OCI-LY7 (cell line): ENCODE measurements around the gene PPP1R12C. TPM values are rescaled to one million over a fixed set of nuclear protein-coding genes. Genes with fewer than 3 reads are reported as not detected.

ENCODE experiments used
- BruUV-seq: library from RNA; stranded (reverse); fragments of 400-500 nt; replicated peaks from 2 replicates; lab custom pipeline; 2021; lab: Mats Ljungman, UMichigan
- CTCF ChIA-PET: fragments of 300-600 bp; sonication (Branson Sonifier 250); formaldehyde crosslinking; loops from one replicate; lab custom pipeline; 2022; ENCODE audit warnings: antibody characterized with exemption; ENCODE audit not compliant: unreplicated experiment; lab: Charles Lee
- POLR2A ChIA-PET: fragments of 300-600 bp; sonication (Branson Sonifier 250); formaldehyde crosslinking; loops from one replicate; lab custom pipeline; 2022; ENCODE audit warnings: antibody characterized with exemption; lab: Charles Lee
- DNase-seq: peaks from one replicate; pipeline ENCODE4 v3.0.0-alpha.2; 2015; ENCODE audit warnings: low spot score
- H2AFZ ChIP-seq: fragments of 200-600 bp; sonication (generic), shearing (Covaris generic); 2 replicates; pipeline ENCODE4 v1.6.1; 2014; ENCODE audit warnings: mild to moderate bottlenecking, antibody characterized with exemption, low read length, moderate library complexity
- H3K27ac ChIP-seq: fragments of 200-600 bp; sonication (generic); 2 replicates; pipeline ENCODE4 v1.5.1; 2014; ENCODE audit warnings: mixed run types, low read depth, mild to moderate bottlenecking, moderate library complexity, low read length, inconsistent platforms; ENCODE audit not compliant: poor library complexity, severe bottlenecking
- H3K36me3 ChIP-seq: fragments of 200-600 bp; sonication (generic); 2 replicates; pipeline ENCODE4 v1.6.1; 2014; ENCODE audit warnings: mild to moderate bottlenecking, antibody characterized with exemption, low read length, moderate library complexity, mixed read lengths; ENCODE audit not compliant: insufficient read depth
- H3K4me1 ChIP-seq: fragments of 200-600 bp; sonication (generic); 2 replicates; pipeline ENCODE4 v1.5.1; 2014; ENCODE audit warnings: mild to moderate bottlenecking, low read length; ENCODE audit not compliant: insufficient read depth, poor library complexity, severe bottlenecking
- H3K4me2 ChIP-seq: fragments of 200-600 bp; sonication (generic); 2 replicates; pipeline ENCODE4 v1.6.1; 2014; ENCODE audit warnings: mild to moderate bottlenecking, low read length
- H3K4me3 ChIP-seq: fragments of 200-600 bp; sonication (generic); 2 replicates; pipeline ENCODE4 v1.5.1; 2014; ENCODE audit warnings: mild to moderate bottlenecking, low read depth, low read length; ENCODE audit not compliant: poor library complexity, severe bottlenecking
- H3K79me2 ChIP-seq: fragments of 200-600 bp; sonication (generic); 2 replicates; pipeline ENCODE4 v1.6.1; 2016; ENCODE audit warnings: low read depth, mild to moderate bottlenecking, low read length, moderate library complexity, mixed read lengths; ENCODE audit not compliant: insufficient read depth
- H3K9me2 ChIP-seq: fragments of 200-600 bp; sonication (generic); 2 replicates; pipeline ENCODE4 v1.6.1; 2016; ENCODE audit warnings: mild to moderate bottlenecking, low read length, mixed read lengths; ENCODE audit not compliant: insufficient read depth
- H3K9me3 ChIP-seq: fragments of 200-600 bp; sonication (generic); 2 replicates; pipeline ENCODE4 v1.6.1; 2014; ENCODE audit warnings: mild to moderate bottlenecking, mixed run types, low read length, mixed read lengths
- H4K20me1 ChIP-seq: fragments of 200-600 bp; sonication (generic); 2 replicates; pipeline ENCODE4 v1.6.1; 2014; ENCODE audit warnings: mild to moderate bottlenecking, antibody characterized with exemption, low read length, moderate library complexity, mixed read lengths; ENCODE audit not compliant: insufficient read depth
- CTCF ChIP-seq: fragments of 200-600 bp; sonication (generic); conservative IDR thresholded peaks from 2 replicates; pipeline ENCODE4 v1.5.1; 2014; ENCODE audit warnings: mild to moderate bottlenecking, antibody characterized with exemption, low read length, moderate library complexity, mixed read lengths
- EZH2phosphoT487 ChIP-seq: fragments of 200-600 bp; sonication (generic); IDR thresholded peaks from 2 replicates; pipeline ENCODE4 v1.6.1; 2018; ENCODE audit warnings: low read depth, borderline replicate concordance, mild to moderate bottlenecking, mixed run types, antibody characterized with exemption, low read length, moderate library complexity, mixed read lengths
- intact Hi-C: fragments of 100-400 bp; cut with micrococcal nuclease; formaldehyde crosslinking; loops from one replicate; pipeline ENCODE4 v1.10.0; 2022; ENCODE audit not compliant: unreplicated experiment
- total RNA-seq, 2 experiments: library from RNA; depleted of rRNA in 1 of 2; stranded (reverse); fragments of >200 nt in 1 of 2; shearing (Covaris generic) in 1 of 2; gene quantifications; 2 replicates each; pipeline ENCODE4 v1.2.3, GENCODE V29; 2014 to 2022

Gene PPP1R12C
- total RNA-seq, 2 experiments from 2014 or later = 177 to 211 TPM

GRCh38 chr19:55132453-55133129 is 15.2 kb upstream of the PPP1R12C start:
- Histone ChIP-seq H3K4me2 (peak overlapping the region; percentile 92), H3K27ac (peak overlapping the region; percentile 84), H3K79me2 (no peaks in the 10 kb centered on the region), H3K4me1 (peaks cover 47% of the 10 kb centered on the region), H3K9me3 (no peaks in the 10 kb centered on the region), H3K36me3 (no peaks in the 10 kb centered on the region), H2AFZ (peak overlapping the region; percentile 23; the same call in 1 of the 2 replicates), H4K20me1 (no peaks in the 10 kb centered on the region), H3K4me3 (no peak overlapping the region), H3K9me2 (no peaks in the 10 kb centered on the region)
- TF ChIP-seq EZH2phosphoT487 (no peak), CTCF (peak; percentile 77)
- CTCF ChIA-PET = interaction anchor here (1.1 to 1.2 kb wide), 2 partner anchors 44 to 251 kb away, joined by 4 read pairs; no protein-coding TSS in a partner anchor
- intact Hi-C loops = loop anchor here (1.0 to 2.0 kb wide), 3 partner anchors 44 to 250 kb away; no protein-coding TSS in a partner anchor
- POLR2A ChIA-PET = interaction anchor here (0.6 to 0.7 kb wide), 2 partner anchors 35 to 147 kb away, joined by 3 to 4 read pairs; no protein-coding TSS in a partner anchor
- peak; percentile 45 for DNase-seq
- no TSS peak for BruUV-seq

GRCh38 chr19:55131421-55131820 is 14.0 kb upstream of the PPP1R12C start:
- intact Hi-C loops = no loop called here
- TF ChIP-seq CTCF (no peak), EZH2phosphoT487 (no peak)
- no peak for DNase-seq
- no peak overlapping the region for H3K4me3 ChIP-seq
- CTCF ChIA-PET = no interaction called here
- H3K79me2 ChIP-seq = no peaks in the 10 kb centered on the region
- H3K27ac ChIP-seq = no peak overlapping the region
- no peaks in the 10 kb centered on the region for H3K9me2 ChIP-seq
- POLR2A ChIA-PET = interaction anchor here (0.7 kb wide), 1 partner anchor 10 kb away, joined by 3 read pairs; no protein-coding TSS in a partner anchor
- no peaks in the 10 kb centered on the region for H3K9me3 ChIP-seq
- H3K36me3 ChIP-seq = no peaks in the 10 kb centered on the region
- no peak overlapping the region for H2AFZ ChIP-seq
- no peaks in the 10 kb centered on the region for H4K20me1 ChIP-seq
- BruUV-seq = no TSS peak
- H3K4me2 ChIP-seq = no peak overlapping the region
- H3K4me1 ChIP-seq = peaks cover 45% of the 10 kb centered on the region

GRCh38 chr19:55119053-55119452 is 1.6 kb upstream of the PPP1R12C start:
- DNase-seq = no peak
- Histone ChIP-seq H3K4me2 (peak overlapping the region; percentile 94), H4K20me1 (peaks cover 9% of the 10 kb centered on the region), H3K36me3 (peaks cover 16% of the 10 kb centered on the region; the same call in 1 of the 2 replicates), H3K27ac (peak overlapping the region; percentile 92), H3K9me2 (no peaks in the 10 kb centered on the region), H3K9me3 (no peaks in the 10 kb centered on the region), H3K4me1 (peaks cover 72% of the 10 kb centered on the region), H3K79me2 (peaks cover 42% of the 10 kb centered on the region), H2AFZ (no peak overlapping the region), H3K4me3 (peak overlapping the region; percentile 86)
- intact Hi-C loops = no loop called here
- BruUV-seq = no TSS peak
- TF ChIP-seq CTCF (no peak), EZH2phosphoT487 (no peak)
- ChIA-PET CTCF (no interaction called here), POLR2A (no interaction called here)
